GM21367 (cell line): ENCODE measurements around the gene ADAP2.
"Not testable (repeated sequence)": the region's sequence is repeated elsewhere in the genome, so short reads cannot be mapped to it uniquely, and the experiment has no call there.

Experiments used
- ATAC-seq: cut with Tn5 transposase; IDR thresholded peaks from one replicate; pipeline ENCODE4 v1.9.1; 2021; ENCODE audit not compliant: unreplicated experiment

Gene ADAP2

DNA sequence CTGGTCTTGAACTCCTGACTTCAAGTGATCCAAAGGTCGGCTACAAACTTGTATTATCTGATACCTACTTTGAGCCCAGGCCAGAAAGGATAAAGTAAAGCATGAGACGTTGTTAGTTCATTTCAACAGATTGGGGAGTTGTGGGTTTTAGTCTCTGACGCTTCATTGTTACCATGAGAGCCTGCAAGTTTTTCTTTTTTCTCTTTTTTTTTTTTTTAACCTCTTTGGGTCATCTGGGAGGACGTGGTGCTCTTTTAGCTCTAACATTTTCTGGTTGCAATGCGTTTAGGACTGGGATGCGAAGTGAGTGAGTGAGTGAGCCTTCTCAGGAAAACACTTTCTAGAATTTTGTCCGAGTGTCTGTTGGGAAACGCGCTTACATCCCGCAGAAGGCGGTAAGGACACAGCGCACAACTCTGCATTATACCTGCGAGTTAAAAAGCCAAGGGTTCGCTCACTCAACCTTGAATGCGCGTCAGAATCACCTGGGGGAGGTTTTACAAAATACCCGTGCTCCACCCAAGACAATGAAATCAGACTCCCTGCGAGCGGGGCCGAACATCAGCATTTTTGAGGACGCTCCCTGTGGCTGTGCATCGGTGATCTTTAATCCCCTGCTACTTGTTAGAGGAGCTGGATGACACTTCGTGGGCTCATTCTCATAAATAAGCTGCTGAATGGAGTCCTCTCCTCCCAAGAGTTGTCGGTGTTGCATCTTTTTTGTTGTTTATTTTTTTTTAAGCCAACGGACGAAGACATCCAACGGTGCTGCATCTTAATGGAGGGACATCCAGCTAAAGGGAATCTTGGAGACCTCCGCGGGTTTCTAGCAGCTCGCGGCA, 48.5 kb downstream of the ADAP2 start:
- ATAC-seq: no peak

DNA sequence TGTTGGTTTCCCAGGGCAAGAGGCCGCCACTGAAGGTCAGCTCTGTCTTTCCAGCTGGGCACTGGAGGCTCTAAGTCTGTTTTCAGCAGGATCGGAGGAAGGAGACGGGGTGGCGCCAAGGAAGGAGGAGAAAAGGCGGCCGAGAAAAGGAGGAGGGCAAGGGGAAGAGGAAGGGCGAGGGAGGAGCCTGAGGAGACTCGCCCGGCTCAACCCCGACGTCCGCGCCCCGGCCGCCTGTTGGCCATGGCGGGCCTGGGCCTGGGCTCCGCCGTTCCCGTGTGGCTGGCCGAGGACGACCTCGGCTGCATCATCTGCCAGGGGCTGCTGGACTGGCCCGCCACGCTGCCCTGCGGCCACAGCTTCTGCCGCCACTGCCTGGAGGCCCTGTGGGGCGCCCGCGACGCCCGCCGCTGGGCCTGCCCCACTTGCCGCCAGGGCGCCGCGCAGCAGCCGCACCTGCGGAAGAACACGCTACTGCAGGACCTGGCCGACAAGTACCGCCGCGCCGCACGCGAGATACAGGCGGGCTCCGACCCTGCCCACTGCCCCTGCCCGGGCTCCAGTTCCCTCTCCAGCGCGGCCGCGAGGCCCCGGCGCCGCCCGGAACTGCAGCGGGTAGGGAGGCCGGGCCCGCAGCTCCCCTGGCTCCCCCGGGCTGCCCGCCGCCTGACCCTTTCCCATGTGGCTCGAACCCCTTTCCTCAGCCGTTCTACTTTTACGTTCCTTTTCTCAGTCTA, 49.3 kb downstream of the ADAP2 start, which contains the start of gene RNF135:
Gene RNF135, plus strand, starts transcription at position 209 of the 737 bp plus-strand sequence. Its CDS starts 35 bp downstream, at position 244.
- ATAC-seq: peak; percentile 37

- no peak for ATAC-seq
These were observed 53.5 kb downstream of the ADAP2 start for GRCh38 chr17:30975042-30975820.

- ATAC-seq: not testable (repeated sequence)
These were observed 58.2 kb downstream of the ADAP2 start for GRCh38 chr17:30979919-30980318.

DNA sequence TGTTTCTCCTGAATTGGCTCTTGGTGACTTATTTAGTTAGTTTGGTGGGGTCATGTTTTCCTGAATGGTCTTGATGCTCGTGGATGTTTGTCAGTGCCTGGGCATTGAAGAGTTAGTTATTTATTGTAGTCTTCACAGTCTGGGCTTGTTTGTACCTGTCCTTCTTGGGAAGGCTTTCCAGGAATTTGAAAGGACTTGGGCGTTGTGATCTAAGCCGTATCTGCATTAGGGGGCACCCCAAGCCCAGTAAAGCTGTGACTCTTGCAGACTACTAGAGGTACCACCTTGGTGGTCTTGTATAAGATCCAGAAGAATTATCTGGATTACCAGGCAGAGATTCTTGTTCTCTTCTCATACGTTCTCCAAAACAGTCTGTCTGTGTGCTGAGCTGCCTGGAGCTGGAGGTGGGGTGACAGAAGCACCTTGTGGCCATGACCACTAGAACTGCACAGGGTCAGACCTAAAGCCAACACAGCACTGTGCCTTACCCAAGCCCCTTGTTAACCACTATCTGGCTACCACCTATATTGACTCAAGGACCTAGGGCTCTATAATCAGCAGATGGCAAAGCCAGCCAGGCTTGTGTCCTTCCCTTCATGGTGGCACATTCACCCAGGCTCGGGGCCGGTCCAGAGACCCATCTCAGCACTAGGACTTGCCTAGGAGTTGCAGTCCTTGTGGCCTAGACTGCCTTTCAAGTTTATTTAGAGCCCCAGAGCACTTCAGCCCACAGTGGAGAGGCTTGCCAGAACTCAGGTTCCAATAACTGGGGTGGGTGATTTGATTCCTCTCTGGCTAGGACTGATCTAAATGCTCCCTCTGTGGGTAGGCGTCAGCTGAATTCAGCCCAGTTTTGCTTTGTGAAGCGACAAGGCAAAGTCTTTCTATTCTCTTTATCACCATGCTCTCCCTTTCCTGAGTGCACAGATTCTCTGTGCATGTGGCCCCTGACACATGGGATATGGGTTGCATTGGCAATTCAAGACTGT, 60.1 kb downstream of the ADAP2 start:
- no peak for ATAC-seq

- no peak for ATAC-seq
These were observed 61.1 kb downstream of the ADAP2 start for GRCh38 chr17:30982855-30983254.

GRCh38 chr17:30990458-30990857, 68.7 kb downstream of the ADAP2 start:
- no peak for ATAC-seq

- no peak for ATAC-seq
These were observed 70.8 kb downstream of the ADAP2 start for GRCh38 chr17:30992551-30992950.

- no peak for ATAC-seq
These were observed 73.6 kb downstream of the ADAP2 start for GRCh38 chr17:30995347-30995746.

GRCh38 chr17:30996486-30996885, 74.7 kb downstream of the ADAP2 start:
- ATAC-seq: no peak

DNA sequence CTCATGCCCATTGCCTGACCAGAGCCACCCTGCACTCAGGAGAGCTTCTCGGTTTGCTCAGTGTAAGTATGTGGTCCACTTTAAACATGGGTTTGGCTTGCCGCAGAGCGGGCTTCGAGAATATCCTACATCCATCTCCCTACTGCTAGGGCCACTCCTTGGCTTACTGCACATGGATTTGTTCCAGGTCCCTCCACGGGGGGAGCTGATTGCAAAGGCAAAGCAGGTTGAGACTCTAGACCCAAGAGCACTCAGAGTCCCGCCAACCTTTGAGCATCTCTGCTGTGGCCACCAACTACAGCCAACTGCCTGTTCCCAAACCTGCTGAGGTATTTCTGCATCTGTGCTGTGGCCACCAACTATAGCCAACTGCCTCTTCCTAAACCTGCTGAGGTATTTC, 75.5 kb downstream of the ADAP2 start:
- ATAC-seq: no peak

DNA sequence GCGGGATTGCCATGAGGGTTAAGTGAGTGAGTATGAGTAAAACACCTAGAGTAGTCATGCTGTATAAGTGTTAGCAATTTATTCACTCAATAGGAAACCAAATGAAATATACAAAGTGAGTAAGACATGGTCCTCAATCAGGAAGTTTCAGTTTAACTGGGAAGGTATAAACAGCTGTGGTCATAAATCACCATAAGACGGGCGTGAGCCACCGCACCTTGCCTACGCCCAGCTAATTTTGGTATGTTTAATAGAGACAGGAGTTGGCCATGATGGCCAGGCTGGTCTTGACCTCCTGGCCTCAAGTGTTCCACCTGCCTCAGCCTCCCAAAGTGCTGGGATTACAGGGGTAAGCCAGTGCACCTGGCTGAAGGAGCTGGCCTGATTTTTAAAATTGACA, 76.1 kb downstream of the ADAP2 start:
- no peak for ATAC-seq

DNA sequence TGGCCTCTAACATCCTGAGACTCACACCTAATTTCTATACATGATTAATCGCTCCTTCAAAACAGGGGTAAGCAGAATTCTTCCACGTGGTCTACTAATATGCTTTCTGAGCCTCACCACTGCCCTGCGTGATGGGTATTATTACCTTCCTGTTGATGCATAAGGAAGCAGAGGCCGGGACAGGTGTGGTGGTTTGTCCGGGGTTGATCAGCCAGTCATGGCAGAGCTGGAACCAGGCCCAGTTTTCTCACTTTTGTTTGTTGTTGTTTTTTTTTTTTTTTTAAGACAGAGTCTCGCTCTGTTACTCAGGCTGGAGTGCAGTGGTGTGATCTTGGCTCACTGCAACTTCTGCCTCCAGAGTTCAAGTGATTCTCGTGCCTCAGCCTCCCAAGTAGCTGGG, 80.3 kb downstream of the ADAP2 start:
- no peak for ATAC-seq

DNA sequence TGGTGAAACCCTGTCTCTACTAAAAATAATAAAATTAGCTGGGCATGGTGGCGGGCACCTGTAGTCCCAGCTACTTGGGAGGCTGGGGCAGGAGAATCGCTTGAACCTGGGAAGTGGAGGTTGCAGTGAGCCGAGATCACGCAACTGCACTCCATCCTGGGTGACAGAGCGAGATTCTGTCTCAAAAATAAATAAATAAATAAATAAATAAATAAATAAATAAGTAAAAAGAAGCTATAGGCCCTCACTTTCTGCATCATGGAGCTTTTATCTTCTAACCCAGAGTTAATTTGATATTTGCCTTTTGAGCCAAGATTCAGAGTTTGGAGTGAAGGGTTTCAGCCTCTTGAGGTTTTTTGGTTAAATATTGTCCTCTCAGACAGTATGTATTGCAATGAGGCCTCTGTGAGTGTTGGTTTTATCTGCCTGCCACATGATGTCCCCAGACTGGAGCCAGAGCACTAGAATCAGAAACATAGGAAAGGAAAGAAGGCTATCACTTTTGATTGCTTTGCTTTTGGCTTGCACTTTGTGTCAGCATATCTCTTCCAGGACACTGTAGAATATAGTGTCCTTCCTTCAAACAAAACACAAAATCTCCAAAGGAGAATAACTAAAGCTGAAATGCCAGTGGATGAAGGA, 81.6 kb downstream of the ADAP2 start:
- ATAC-seq: no peak

DNA sequence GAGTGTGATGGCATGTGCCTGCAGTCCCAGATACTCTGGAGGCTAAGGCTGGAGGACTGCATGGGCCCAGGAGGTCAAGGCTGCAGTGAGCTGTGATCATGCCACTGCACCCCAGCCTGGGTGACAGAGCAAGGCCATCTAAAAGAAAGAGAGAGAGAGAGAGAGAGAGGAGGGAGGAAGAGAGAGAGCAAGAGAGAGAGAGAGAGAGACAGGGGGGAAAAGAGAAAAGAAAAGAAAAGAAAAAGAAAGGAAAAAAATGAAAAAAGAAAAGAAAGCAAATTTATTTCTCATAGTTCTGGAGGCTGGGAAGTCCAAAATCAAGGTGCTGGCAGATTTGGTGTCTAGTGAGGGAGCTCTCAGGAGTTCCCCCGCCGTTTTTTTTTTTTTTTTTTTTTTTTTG, 82.4 kb downstream of the ADAP2 start:
- ATAC-seq: no peak

- no peak for ATAC-seq
These were observed 86.1 kb downstream of the ADAP2 start for GRCh38 chr17:31007695-31008373.

- ATAC-seq: no peak
These were observed 86.8 kb downstream of the ADAP2 start for GRCh38 chr17:31008374-31009041.
